ENCODE results near the gene COX4I2. TPM values are rescaled to one million over a fixed set of nuclear protein-coding genes. Genes with fewer than 3 reads are reported as not detected.

COX4I2 gene
- total and polyA plus RNA-seq, 2 of the 8 experiments (the other 6 are each of a cell fraction or from before 2014, with no cell fraction given), result 0.26 TPM; not detected in 1

DNA sequence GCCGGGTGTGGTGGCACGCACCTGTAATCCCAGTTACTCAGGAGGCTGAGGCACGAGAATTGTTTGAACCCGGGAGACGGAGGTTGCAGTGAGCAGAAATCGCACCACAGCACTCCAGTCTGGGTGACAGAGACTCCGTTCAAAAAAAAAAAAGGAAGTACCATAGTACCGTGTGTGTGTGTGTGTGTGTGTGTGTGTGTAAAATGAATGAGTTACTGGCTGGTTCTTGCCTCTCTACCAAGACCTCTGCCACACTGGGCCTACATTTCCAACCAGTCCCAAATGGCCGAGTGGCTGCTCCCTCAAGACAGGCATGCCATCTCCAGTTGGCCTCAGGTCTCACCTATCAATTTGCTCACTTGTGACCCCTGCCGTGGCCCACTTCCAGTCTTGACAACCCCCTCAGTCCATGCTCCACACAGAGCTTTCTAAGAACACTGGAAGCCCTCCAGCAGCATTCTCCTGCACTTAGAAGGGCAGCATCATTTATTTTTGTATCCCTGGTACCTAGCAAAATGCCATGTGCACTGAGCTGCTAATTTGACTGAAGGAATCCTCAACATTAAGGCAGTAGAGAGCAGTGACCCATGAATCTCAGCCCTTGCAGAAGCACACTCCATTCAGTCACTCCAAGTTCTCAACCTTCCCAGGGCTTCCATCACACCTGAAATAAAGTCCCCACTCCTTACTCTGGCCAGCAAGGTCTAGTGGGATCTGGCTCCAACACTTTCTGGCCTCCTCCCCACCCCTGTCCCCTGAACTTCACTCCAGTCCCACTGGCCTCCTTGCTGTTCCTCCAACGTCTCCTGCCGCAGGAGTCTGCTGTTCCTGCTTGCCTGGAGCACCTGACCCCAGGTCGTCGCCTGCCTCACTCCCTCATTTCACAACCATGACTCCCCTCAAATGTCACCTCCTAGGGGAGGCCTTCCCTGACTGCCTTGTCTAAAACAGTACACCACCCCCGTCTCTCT is 29.9 kb downstream of the COX4I2 start:
- FAIRE-seq (no peak), DNase-seq (ENCODE audit: low read depth in 1 of 2, low spot score in 2 of 2) (no peak)
- Histone ChIP-seq H3K27ac (ENCODE audit: low read depth, low read length) (no peak overlapping the region), H4K20me1 (replicated peaks in 1 of 2; ENCODE audit: control insufficient read depth in 1 of 2, insufficient read depth in 2 of 2, low read length in 2 of 2) (peaks cover 3% of the 10 kb centered on the region in 2 experiments), H3K79me1 (ENCODE audit: low read depth, low read length) (no peaks in the 10 kb centered on the region), H3K14ac (ENCODE audit: insufficient read length) (no peak overlapping the region), H2BK12ac (ENCODE audit: low read depth, low read length) (no peak overlapping the region), H3K18ac (ENCODE audit: extremely low read depth, low read length) (no peak overlapping the region), H3K4me3 (ENCODE audit: extremely low read depth in 1 of 4, insufficient read depth in 2 of 4, low read depth in 3 of 4, low read length in 4 of 4) (no peak overlapping the region), H4K8ac (ENCODE audit: extremely low read depth, insufficient read depth, low read length) (no peak overlapping the region), H4K91ac (replicated peaks; ENCODE audit: insufficient read length, low read length) (no peak overlapping the region), H3K4me2 (ENCODE audit: insufficient read depth in 1 of 2, low read depth in 2 of 2, low read length in 2 of 2) (no peak overlapping the region), H3K23ac (ENCODE audit: insufficient read length) (no peak overlapping the region), H3K56ac (replicated peaks; ENCODE audit: insufficient read length, low read depth, low read length) (no peak overlapping the region), H2BK20ac (ENCODE audit: low read length) (no peak overlapping the region), H3K9ac (replicated peaks in 1 of 4; ENCODE audit: extremely low read depth in 1 of 4, low read depth in 3 of 4, low read length in 3 of 4) (no peak overlapping the region), H3K27me3 (replicated peaks in 1 of 4; ENCODE audit: control insufficient read depth in 3 of 4, extremely low read depth in 1 of 4, insufficient read depth in 3 of 4, low read length in 3 of 4) (no peaks in the 10 kb centered on the region), H4K5ac (ENCODE audit: insufficient read length, low read depth, low read length) (no peak overlapping the region), H2AK5ac (ENCODE audit: low read depth, low read length) (no peak overlapping the region), H3K4me1 (replicated peaks in 1 of 4; ENCODE audit: control insufficient read depth in 3 of 4, insufficient read depth in 4 of 4, low read length in 3 of 4) (peaks cover 0 to 2% (median 0%) of the 10 kb centered on the region in 4 experiments; a peak in 2 of 7 replicates), H2BK120ac (replicated peaks; ENCODE audit: low read depth, low read length) (no peak overlapping the region), H3K9me3 (ENCODE audit: insufficient read depth in 2 of 2, low read depth in 1 of 2, low read length in 1 of 2) (no peaks in the 10 kb centered on the region), H2BK15ac (ENCODE audit: low read length) (no peak overlapping the region), H3K4ac (replicated peaks; ENCODE audit: insufficient read length, low read depth, low read length) (no peak overlapping the region), H3K23me2 (ENCODE audit: low read depth, low read length) (no peaks in the 10 kb centered on the region), H3K79me2 (ENCODE audit: control insufficient read depth in 1 of 2, insufficient read depth in 2 of 2, low read length in 2 of 2) (no peaks in the 10 kb centered on the region; a peak in 1 of 4 replicates), H2BK5ac (ENCODE audit: low read depth, low read length) (0 out of 2 replicates have a peak overlapping the region, but pooled peaks have one; percentile 5), H3K36me3 (ENCODE audit: control insufficient read depth in 2 of 4, insufficient read depth in 4 of 4, low read length in 3 of 4) (peaks cover 0 to 13% (median 6%) of the 10 kb centered on the region in 4 experiments; a peak in 4 of 8 replicates), H2AFZ (ENCODE audit: low read length) (no peak overlapping the region)
- TF ChIP-seq RXRA (IDR thresholded peaks at IDR 0.05; ENCODE audit: insufficient read depth, low read depth, low read length) (no peak), GTF2F1 (IDR thresholded peaks at IDR 0.05; ENCODE audit: borderline replicate concordance, low read depth, low read length) (no peak), SIX5 (IDR thresholded peaks at IDR 0.05; ENCODE audit: low read depth, low read length) (no peak), CTBP2 (IDR thresholded peaks at IDR 0.05; ENCODE audit: borderline replicate concordance, insufficient read depth, insufficient read length, low read length) (no peak)
- TF ChIP-seq, protein P1, sequence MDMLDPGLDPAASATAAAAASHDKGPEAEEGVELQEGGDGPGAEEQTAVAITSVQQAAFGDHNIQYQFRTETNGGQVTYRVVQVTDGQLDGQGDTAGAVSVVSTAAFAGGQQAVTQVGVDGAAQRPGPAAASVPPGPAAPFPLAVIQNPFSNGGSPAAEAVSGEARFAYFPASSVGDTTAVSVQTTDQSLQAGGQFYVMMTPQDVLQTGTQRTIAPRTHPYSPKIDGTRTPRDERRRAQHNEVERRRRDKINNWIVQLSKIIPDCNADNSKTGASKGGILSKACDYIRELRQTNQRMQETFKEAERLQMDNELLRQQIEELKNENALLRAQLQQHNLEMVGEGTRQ (IDR thresholded peaks at IDR 0.05; ENCODE audit: low read length), result no peak
- WGBS, 2 experiments (ENCODE audit: extremely low coverage in 1 of 2, insufficient coverage in 1 of 2, insufficient read length in 1 of 2, insufficient replicate concordance in 2 of 2, low coverage in 1 of 2, low lambda C conversion rate in 2 of 2, missing lambda C conversion rate in 1 of 2), result 95% methylated on average over 15 of the region's 15 CpGs; no CpG with 5 or more reads in 1 of the 2 experiments
- ChIA-PET POLR2A (ENCODE audit: partially characterized antibody) (interaction anchor here (0.6 to 0.7 kb wide), 3 partner anchors 10 to 811 kb away, joined by 3 to 5 read pairs (median 3); no protein-coding TSS in a partner anchor), CTCF (ENCODE audit: partially characterized antibody) (interaction anchor here (0.6 to 2.7 kb wide), 3 partner anchors 7 to 56 kb away, joined by 3 to 9 read pairs (median 3); no protein-coding TSS in a partner anchor)

Data from H1 (cell line).